ENCODE data around the gene ITGA8.
"Not testable (repeated sequence)": the region's sequence is repeated elsewhere in the genome, so short reads cannot be mapped to it uniquely, and the experiment has no call there.

Gene ITGA8

GRCh38 chr10:15515202-15515601, 204.5 kb downstream of the ITGA8 start:
- DNase-seq (ENCODE audit: extremely low read depth in 1 of 2, low read depth in 1 of 2): no peak

DNA sequence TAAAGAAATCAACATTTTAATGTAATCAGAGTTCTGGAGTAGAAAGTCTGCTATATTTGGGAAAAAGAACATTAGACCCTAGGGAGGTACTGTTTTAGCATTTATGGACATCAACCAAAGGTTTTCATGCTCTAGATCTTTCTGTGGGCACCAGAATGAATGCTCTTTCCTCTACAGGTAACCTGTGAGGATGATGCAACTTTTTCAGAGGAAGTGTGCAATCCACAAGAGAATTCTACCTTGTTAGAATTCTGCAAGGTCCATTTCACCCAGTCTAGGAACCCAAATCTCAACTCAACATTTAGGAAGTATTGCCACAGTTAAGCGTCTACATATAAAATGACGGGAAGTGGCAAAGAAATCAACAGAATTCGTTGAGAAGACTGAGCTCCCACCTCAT, 208.8 kb downstream of the ITGA8 start:
- DNase-seq (ENCODE audit: extremely low read depth in 1 of 2, low read depth in 1 of 2): no peak

GRCh38 chr10:15505329-15505728, 214.4 kb downstream of the ITGA8 start:
- DNase-seq (ENCODE audit: extremely low read depth in 1 of 2, low read depth in 1 of 2): no peak

- DNase-seq (ENCODE audit: extremely low read depth in 1 of 2, low read depth in 1 of 2): no peak
Measured at GRCh38 chr10:15504101-15504840, 215.5 kb downstream of the ITGA8 start.

GRCh38 chr10:15494850-15495506, 224.7 kb downstream of the ITGA8 start:
- no peak for DNase-seq (ENCODE audit: extremely low read depth in 1 of 2, low read depth in 1 of 2)

DNA sequence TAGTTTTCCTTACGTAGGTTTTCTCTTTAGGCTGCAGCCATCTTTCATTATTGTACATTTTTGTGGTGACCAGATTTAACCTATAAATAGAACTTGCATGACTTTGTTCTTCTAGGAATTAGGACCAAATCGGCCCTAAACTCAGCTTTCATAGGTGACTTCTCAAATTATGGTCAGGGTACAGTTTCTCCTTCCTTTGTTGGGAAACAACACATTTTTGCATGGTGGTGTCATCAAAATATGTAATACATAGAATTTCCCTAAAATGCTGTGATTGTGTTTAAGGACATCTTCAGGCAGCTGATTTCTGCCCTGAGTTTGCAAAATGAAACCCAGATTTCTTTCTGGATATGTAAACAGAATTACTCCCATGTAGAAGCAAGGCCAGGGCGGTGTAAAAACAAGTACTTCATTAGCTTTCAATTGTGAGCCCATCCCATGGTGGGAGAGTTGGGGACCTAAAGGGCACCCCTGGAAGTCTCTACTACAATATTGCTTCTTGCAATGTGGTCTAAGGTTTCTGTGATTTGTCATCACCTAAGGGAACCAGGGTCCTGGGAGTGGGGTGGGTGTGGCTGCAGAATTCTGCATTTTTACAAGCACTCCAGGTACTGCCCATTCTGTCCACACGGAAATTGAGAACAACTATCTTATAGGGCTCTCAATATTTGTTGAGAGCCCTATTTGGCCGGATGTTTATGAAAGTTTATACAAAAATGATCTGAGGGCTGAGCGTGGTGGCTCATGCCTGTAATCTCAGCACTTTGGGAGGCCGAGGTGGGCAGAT, 227.7 kb downstream of the ITGA8 start:
- DNase-seq (ENCODE audit: extremely low read depth in 1 of 2, low read depth in 1 of 2): no peak

GRCh38 chr10:15489431-15489830, 230.3 kb downstream of the ITGA8 start:
- DNase-seq (ENCODE audit: extremely low read depth in 1 of 2, low read depth in 1 of 2): no peak

GRCh38 chr10:15487376-15487775, 232.3 kb downstream of the ITGA8 start:
- DNase-seq (ENCODE audit: extremely low read depth in 1 of 2, low read depth in 1 of 2): no peak

- no peak for DNase-seq (ENCODE audit: extremely low read depth in 1 of 2, low read depth in 1 of 2)
Measured at GRCh38 chr10:15486404-15486803, 233.3 kb downstream of the ITGA8 start.

DNA sequence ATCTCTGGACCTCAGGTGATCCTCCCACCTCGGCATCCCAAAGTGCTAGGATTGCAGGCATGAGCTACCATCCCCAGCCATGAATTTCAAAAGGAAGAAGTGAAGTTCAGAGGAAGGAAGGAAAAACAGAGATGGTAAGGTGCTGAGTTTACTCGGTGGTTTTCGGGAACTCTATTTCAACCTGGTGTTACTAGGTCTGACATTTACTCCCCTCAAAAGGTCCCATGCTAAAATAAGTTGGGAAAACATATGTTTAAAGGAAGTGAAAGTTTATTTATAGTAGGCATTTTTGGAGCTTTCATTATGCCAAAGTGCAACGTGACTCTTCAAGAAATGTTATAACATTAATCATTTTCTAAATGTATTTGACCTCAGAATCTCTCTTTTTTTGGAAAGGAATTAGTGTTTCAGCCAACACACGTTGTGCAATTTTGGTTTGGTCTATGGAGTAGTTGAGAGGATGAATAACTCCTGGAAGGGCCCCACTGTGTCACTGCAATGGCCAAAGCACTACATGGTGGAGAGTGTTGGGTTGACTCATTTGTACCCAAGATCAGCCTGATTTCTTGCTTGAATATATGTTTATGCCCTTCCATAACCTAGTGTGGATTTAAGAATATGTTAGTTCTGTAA, 233.9 kb downstream of the ITGA8 start:
- DNase-seq (ENCODE audit: extremely low read depth in 1 of 2, low read depth in 1 of 2): no peak

DNA sequence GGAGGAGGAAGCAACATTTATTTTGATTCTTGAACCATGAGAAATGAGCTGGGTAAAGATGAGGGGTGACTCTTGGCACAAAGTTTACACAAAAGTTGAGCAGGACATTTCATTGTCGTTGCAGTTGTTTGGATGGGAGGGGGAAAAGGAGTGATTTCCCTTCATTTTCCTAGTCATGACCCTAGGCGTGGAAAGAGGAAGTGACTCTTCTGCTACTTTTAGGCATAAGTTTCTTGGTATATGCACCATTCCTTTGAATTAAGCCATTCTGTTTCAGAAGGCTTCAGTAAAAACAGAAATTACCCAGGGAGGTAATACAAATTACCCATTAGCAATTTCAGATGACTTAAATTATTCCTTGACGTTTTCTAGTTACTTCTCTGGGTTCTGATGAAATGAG, 234.7 kb downstream of the ITGA8 start:
- no peak for DNase-seq (ENCODE audit: extremely low read depth in 1 of 2, low read depth in 1 of 2)

DNA sequence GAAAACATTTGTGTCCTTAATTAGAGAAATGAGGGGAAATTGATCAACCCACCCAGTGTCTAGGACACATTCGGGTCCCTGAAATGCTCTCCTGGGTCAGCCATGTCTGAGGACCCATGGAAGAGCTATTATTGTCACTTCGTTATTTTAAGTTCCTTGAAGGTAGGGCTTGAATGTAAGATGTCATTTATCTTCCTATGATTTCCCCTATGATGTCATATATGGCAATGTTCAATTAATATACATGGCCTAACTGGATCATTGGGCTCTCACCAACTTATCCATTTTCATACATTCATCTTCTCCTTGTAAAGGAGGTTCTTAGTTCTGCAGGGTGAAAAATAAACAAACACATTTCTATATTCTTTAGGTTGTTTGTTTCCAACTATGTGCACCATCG, 235.6 kb downstream of the ITGA8 start:
- DNase-seq (ENCODE audit: extremely low read depth in 1 of 2, low read depth in 1 of 2): no peak

- no peak for DNase-seq (ENCODE audit: extremely low read depth in 1 of 2, low read depth in 1 of 2)
Measured at GRCh38 chr10:15483215-15484075, 236.3 kb downstream of the ITGA8 start.

DNA sequence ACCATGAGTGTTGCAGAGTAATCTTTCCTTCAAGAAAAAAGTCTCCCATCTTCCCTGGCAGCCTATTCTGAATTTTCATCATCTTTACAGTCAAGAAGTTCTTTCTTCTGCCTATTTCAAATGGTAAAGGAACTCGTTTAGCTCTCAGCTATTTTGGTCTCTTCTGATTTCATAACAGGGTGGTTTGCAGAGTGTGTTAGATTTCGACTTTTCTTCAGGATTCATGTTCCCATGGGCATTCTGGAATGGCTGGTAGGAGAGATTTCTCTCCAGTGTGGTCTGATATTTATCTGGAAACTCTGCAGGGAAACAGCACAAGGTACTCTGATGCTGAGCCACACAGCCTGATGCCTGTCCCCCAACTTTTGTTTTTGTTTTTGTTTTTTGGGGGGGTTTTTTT, 237.6 kb downstream of the ITGA8 start:
- DNase-seq (ENCODE audit: extremely low read depth in 1 of 2, low read depth in 1 of 2): no peak

DNA sequence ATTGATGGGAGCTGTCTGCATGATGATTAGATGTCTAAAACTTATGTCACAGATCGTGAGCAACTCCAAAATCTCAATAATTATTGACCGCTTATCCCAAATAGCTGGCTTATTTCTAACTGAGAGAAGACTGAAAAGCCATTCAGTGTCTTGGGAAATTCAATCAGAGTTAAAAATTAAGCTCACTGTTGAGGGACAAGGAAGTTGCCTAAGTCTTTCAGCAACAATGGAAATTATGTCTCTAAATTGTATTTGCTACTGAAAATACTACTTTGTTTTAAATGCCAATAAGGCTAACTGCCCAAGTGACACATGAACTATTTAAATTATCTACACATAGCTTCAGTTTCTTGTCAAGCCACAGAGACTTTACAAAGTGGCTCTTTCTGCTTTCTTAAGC, 240.8 kb downstream of the ITGA8 start:
- DNase-seq (ENCODE audit: extremely low read depth in 1 of 2, low read depth in 1 of 2): no peak

DNA sequence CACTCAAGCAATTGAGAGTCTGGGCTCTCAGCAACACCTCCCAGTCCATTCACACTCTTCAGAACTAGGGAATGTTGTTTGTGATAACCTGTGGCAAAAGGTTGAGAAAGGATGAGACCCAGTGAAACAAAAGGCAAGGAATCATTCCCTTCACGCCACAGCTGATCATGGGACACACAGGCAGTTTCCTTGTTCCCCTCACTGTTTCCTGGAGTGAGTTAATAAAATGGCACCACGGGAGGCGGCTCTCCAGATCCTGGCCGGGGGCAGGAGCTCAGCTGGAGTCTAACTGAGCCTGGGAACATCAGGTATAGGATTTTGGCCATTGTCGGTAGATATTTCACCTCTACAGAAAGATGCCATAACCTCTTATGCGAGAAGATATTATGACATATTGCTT, 241.3 kb downstream of the ITGA8 start:
- no peak for DNase-seq (ENCODE audit: extremely low read depth in 1 of 2, low read depth in 1 of 2)

GRCh38 chr10:15476337-15476736, 243.4 kb downstream of the ITGA8 start:
- no peak for DNase-seq (ENCODE audit: extremely low read depth in 1 of 2, low read depth in 1 of 2)

DNA sequence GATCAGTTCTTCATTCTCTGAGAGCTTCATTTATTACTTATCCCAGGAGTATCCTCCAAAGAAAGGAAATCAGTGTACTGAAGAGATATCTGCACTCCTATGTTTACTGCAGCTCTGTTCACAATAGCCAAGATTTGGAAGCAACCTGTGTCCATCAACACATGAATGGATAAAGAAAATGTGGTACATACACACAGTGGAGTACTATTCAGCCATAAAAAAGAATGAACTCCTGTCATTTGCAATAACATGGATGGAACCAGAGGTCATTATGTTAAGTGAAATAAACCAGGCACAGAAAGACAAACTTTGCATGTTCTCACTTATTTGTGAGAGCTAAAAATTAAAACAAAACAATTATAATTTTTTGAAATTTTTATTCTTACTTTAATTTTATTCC, 244.3 kb downstream of the ITGA8 start:
- DNase-seq (ENCODE audit: extremely low read depth in 1 of 2, low read depth in 1 of 2): not testable (repeated sequence)

GRCh38 chr10:15474671-15475070, 245.1 kb downstream of the ITGA8 start:
- DNase-seq (ENCODE audit: extremely low read depth in 1 of 2, low read depth in 1 of 2): no peak

- no peak for DNase-seq (ENCODE audit: extremely low read depth in 1 of 2, low read depth in 1 of 2)
Measured at GRCh38 chr10:15473396-15473767, 246.3 kb downstream of the ITGA8 start.

Measured in activated CD8-positive, alpha-beta memory T cell treated with anti-CD3 and anti-CD28 coated beads for 1 hour (primary cell).